GM23338 (cell line): ENCODE measurements around the gene ERBB4.

Experiments used
- CREB1 ChIP-seq: fragments of 250-450 bp; sonication (Bioruptor Pico); IDR thresholded peaks from 2 replicates; pipeline ENCODE4 v1.5.0; 2020; ENCODE audit warnings: low read depth, mild to moderate bottlenecking, moderate library complexity
- CTCF ChIP-seq, 2 experiments: fragments of 200-600 bp in 1 of 2; sonication (generic) in 1 of 2; conservative IDR thresholded peaks; 2 replicates each; pipeline versions ENCODE4 v1.5.1 to v1.6.1; 2016 to 2017; ENCODE audit warnings: antibody characterized with exemption in 2 of 2, low read depth in 2 of 2, mild to moderate bottlenecking in 2 of 2, moderate library complexity in 1 of 2
- EZH2 ChIP-seq: fragments of 200-600 bp; sonication (generic); IDR thresholded peaks from one replicate; pipeline ENCODE4 v1.8.0; 2017; ENCODE audit warnings: antibody characterized with exemption, mild to moderate bottlenecking, low read depth; ENCODE audit not compliant: unreplicated experiment
- EZH2phosphoT487 ChIP-seq: fragments of 200-600 bp; sonication (generic); IDR thresholded peaks from one replicate; pipeline ENCODE4 v1.8.1; 2018; ENCODE audit warnings: antibody characterized with exemption; ENCODE audit not compliant: unreplicated experiment
- NANOG ChIP-seq: IDR thresholded peaks from 2 replicates; pipeline ENCODE4 v1.6.1; 2016; ENCODE audit warnings: antibody characterized with exemption, borderline replicate concordance
- POLR2AphosphoS5 ChIP-seq: IDR thresholded peaks from 2 replicates; pipeline ENCODE4 v1.6.1; 2016; ENCODE audit warnings: antibody characterized with exemption, low read depth
- REST ChIP-seq: IDR thresholded peaks from one replicate; pipeline ENCODE4 v1.6.1; 2018; ENCODE audit warnings: antibody characterized with exemption; ENCODE audit not compliant: unreplicated experiment

- no peak for TF ChIP-seq CTCF (conservative IDR thresholded peaks at IDR 0.05; ENCODE audit: low read depth in 2 of 2)
- TF ChIP-seq POLR2AphosphoS5: no peak
- no peak for TF ChIP-seq REST
- no peak for TF ChIP-seq CREB1 (CRISPR knock-in tag)
- no peak for TF ChIP-seq EZH2
- no peak for TF ChIP-seq EZH2phosphoT487
- no peak for TF ChIP-seq NANOG
These were observed 1184.1 kb downstream of the ERBB4 start for GRCh38 chr2:211354481-211354880.
